Calu3 (cell line): ENCODE results near the gene NCAM2. TPM values are rescaled to one million over a fixed set of nuclear protein-coding genes. Genes with fewer than 3 reads are reported as not detected.

Experiments used
- BruUV-seq: library from RNA; stranded (reverse); fragments of 400-500 nt; replicated peaks from 2 replicates; lab custom pipeline; 2021; lab: Mats Ljungman, UMichigan
- CTCF ChIA-PET: fragments of 300-600 bp; sonication (Branson Sonifier 250); formaldehyde crosslinking; loops from one replicate; lab custom pipeline; 2022; ENCODE audit warnings: antibody characterized with exemption; lab: Charles Lee
- DNase-seq: peaks from one replicate; pipeline ENCODE4 v3.0.0; 2022
- H3K27ac Mint-ChIP-seq: one replicate; pipeline ENCODE4 v1.8.0; 2022; ENCODE audit warnings: mixed read lengths; ENCODE audit not compliant: unreplicated experiment
- H3K27me3 Mint-ChIP-seq: one replicate; pipeline ENCODE4 v1.8.0; 2022; ENCODE audit warnings: mixed read lengths; ENCODE audit not compliant: unreplicated experiment
- H3K36me3 Mint-ChIP-seq: one replicate; pipeline ENCODE4 v1.8.0; 2022; ENCODE audit warnings: mild to moderate bottlenecking, moderate library complexity, mixed read lengths; ENCODE audit not compliant: insufficient read depth, unreplicated experiment
- H3K4me1 Mint-ChIP-seq: one replicate; pipeline ENCODE4 v1.8.0; 2022; ENCODE audit warnings: mild to moderate bottlenecking, low read depth, mixed read lengths; ENCODE audit not compliant: unreplicated experiment
- H3K4me3 Mint-ChIP-seq: one replicate; pipeline ENCODE4 v1.8.0; 2022; ENCODE audit warnings: mild to moderate bottlenecking, low read depth, moderate library complexity, mixed read lengths; ENCODE audit not compliant: unreplicated experiment
- H3K9me3 Mint-ChIP-seq: one replicate; pipeline ENCODE4 v1.8.0; 2022; ENCODE audit warnings: low read depth, mixed read lengths; ENCODE audit not compliant: unreplicated experiment
- intact Hi-C: fragments of 100-400 bp; cut with micrococcal nuclease; formaldehyde crosslinking; loops from one replicate; pipeline ENCODE4 v1.10.0; 2022; ENCODE audit not compliant: unreplicated experiment
- total RNA-seq: library from RNA; stranded (reverse); gene quantifications from 2 replicates; pipeline ENCODE4 v1.2.3, GENCODE V29; 2022
- TF ChIP-seq, protein P1 (sequence below): fragments of 200-600 bp; IDR thresholded peaks from one replicate; pipeline ENCODE4 v1.8.0; 2022; ENCODE audit warnings: antibody characterized with exemption; ENCODE audit not compliant: unreplicated experiment

NCAM2 gene
- total RNA-seq, 1 experiment from 2014 or later: not detected

DNA sequence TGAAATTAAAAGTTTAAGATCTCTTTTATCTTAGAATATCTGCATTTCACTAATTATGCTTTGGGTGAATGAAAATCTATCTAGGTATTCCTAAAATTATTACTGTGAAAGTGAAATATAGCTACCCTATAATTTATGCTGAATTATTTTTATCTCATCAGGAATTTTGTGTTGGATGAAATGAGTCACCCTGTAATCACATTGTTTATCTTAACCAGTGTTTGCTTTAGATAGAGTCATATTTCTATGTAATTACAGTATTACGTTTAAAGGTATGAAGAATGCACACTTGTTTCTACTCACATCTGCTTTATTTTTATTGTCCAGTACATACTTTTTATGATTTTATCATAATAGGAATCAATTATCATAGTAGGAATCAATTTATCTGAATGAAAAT, 249.2 kb downstream of the NCAM2 start:
- no peak overlapping the region for H3K4me3 Mint-ChIP-seq
- intact Hi-C loops: no loop called here
- DNase-seq: no peak
- H3K27me3 Mint-ChIP-seq: no peaks in the 10 kb centered on the region
- H3K36me3 Mint-ChIP-seq: no peaks in the 10 kb centered on the region
- H3K27ac Mint-ChIP-seq: no peak overlapping the region
- H3K4me1 Mint-ChIP-seq: no peaks in the 10 kb centered on the region
- H3K9me3 Mint-ChIP-seq: peaks cover 10% of the 10 kb centered on the region
- BruUV-seq: no TSS peak
- TF ChIP-seq, protein P1, sequence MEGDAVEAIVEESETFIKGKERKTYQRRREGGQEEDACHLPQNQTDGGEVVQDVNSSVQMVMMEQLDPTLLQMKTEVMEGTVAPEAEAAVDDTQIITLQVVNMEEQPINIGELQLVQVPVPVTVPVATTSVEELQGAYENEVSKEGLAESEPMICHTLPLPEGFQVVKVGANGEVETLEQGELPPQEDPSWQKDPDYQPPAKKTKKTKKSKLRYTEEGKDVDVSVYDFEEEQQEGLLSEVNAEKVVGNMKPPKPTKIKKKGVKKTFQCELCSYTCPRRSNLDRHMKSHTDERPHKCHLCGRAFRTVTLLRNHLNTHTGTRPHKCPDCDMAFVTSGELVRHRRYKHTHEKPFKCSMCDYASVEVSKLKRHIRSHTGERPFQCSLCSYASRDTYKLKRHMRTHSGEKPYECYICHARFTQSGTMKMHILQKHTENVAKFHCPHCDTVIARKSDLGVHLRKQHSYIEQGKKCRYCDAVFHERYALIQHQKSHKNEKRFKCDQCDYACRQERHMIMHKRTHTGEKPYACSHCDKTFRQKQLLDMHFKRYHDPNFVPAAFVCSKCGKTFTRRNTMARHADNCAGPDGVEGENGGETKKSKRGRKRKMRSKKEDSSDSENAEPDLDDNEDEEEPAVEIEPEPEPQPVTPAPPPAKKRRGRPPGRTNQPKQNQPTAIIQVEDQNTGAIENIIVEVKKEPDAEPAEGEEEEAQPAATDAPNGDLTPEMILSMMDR: no peak
- CTCF ChIA-PET: no interaction called here

GRCh38 chr21:21262048-21262447, 263.8 kb downstream of the NCAM2 start:
- H3K27me3 Mint-ChIP-seq: no peaks in the 10 kb centered on the region
- intact Hi-C loops: no loop called here
- no TSS peak for BruUV-seq
- TF ChIP-seq, protein P1: no peak
- CTCF ChIA-PET: interaction anchor here (0.7 kb wide), 1 partner anchor 1719 kb away, joined by 6 read pairs; no protein-coding TSS in a partner anchor
- no peak overlapping the region for H3K4me3 Mint-ChIP-seq
- DNase-seq: no peak
- H3K36me3 Mint-ChIP-seq: no peaks in the 10 kb centered on the region
- H3K9me3 Mint-ChIP-seq: no peaks in the 10 kb centered on the region
- no peak overlapping the region for H3K27ac Mint-ChIP-seq
- H3K4me1 Mint-ChIP-seq: no peaks in the 10 kb centered on the region

DNA sequence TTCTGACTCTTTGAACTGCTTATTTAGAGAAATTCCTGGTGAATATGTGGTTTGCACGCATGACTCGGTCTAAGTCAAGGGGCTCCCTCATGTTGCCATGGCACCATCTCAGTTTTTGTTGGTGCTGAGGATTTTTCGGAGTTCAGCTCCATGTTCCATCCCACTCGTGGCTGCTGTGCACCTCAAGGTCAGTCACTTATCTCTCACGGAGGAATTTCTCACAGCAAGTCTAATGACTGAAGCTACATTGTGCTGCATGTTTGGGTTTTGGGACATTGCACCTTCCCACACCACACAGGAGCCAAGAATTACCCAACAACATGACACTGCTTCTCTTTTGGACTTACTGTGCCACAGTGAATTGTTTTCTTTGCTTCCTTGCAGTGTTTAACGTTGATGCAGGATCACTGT, 269.9 kb downstream of the NCAM2 start:
- Mint-ChIP-seq H3K4me3 (no peak overlapping the region), H3K9me3 (peaks cover 3% of the 10 kb centered on the region), H3K27me3 (no peaks in the 10 kb centered on the region), H3K27ac (no peak overlapping the region), H3K4me1 (no peaks in the 10 kb centered on the region), H3K36me3 (no peaks in the 10 kb centered on the region)
- CTCF ChIA-PET: no interaction called here
- BruUV-seq: no TSS peak
- TF ChIP-seq, protein P1: no peak
- intact Hi-C loops: no loop called here
- no peak for DNase-seq

DNA sequence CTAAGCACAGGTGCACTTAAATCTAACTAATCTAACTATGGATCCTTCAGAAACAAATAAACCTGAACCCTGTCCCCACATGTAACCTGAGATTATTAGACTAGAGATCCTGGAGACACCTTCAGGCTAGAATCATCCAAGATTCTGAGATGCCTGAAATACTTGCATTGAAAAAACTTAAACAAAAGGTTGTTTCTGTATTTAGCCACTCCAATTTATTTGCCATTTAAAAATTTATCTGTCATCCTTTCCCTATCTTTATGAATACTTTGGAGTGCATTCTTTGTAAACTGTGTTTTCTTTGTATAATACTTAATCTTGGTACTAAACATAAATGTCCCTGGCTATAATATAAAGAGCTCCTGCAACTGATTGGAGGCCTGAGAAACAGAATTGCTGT, 270.7 kb downstream of the NCAM2 start:
- H3K4me3 Mint-ChIP-seq: no peak overlapping the region
- H3K4me1 Mint-ChIP-seq: no peaks in the 10 kb centered on the region
- no TSS peak for BruUV-seq
- CTCF ChIA-PET: interaction anchor here (0.6 kb wide), 1 partner anchor 1465 kb away, joined by 7 read pairs; no protein-coding TSS in a partner anchor
- TF ChIP-seq, protein P1: no peak
- no peaks in the 10 kb centered on the region for H3K27me3 Mint-ChIP-seq
- H3K27ac Mint-ChIP-seq: no peak overlapping the region
- intact Hi-C loops: no loop called here
- DNase-seq: no peak
- H3K9me3 Mint-ChIP-seq: peaks cover 8% of the 10 kb centered on the region
- H3K36me3 Mint-ChIP-seq: no peaks in the 10 kb centered on the region
